Stimulated activated CD8-positive, alpha-beta memory T cell treated with anti-CD3 and anti-CD28 coated beads, Interleukin-15, amount 100 ng/mL, for 24 hours (primary cell): ENCODE results near the gene ZBTB44.

Source experiments
- DNase-seq: peaks from one replicate; pipeline ENCODE4 v3.0.0-alpha.2; 2020; ENCODE audit warnings: low read depth

ZBTB44 gene

GRCh38 chr11:130215531-130216220 is 99.0 kb downstream of the ZBTB44 start:
- no peak for DNase-seq

- no peak for DNase-seq
Measured at GRCh38 chr11:130214861-130215530, 99.7 kb downstream of the ZBTB44 start.

GRCh38 chr11:130213979-130214281 is 100.8 kb downstream of the ZBTB44 start:
- DNase-seq, result no peak

GRCh38 chr11:130213143-130213978 is 101.4 kb downstream of the ZBTB44 start:
- peak; percentile 65 for DNase-seq

- DNase-seq, result no peak
Measured at GRCh38 chr11:130212431-130212961, 102.2 kb downstream of the ZBTB44 start.

GRCh38 chr11:130211781-130212401 is 102.8 kb downstream of the ZBTB44 start:
- DNase-seq, result no peak

- no peak for DNase-seq
Measured at GRCh38 chr11:130211144-130211543, 103.6 kb downstream of the ZBTB44 start.

- DNase-seq, result no peak
Measured at GRCh38 chr11:130209954-130210854, 104.5 kb downstream of the ZBTB44 start.

GRCh38 chr11:130209128-130209932 is 105.4 kb downstream of the ZBTB44 start:
- no peak for DNase-seq

- no peak for DNase-seq
Measured at GRCh38 chr11:130208241-130209127, 106.2 kb downstream of the ZBTB44 start.

- DNase-seq, result no peak
Measured at GRCh38 chr11:130206141-130206540, 108.6 kb downstream of the ZBTB44 start.

- DNase-seq, result no peak
Measured at GRCh38 chr11:130204703-130205095, 110.0 kb downstream of the ZBTB44 start.

- DNase-seq, result no peak
Measured at GRCh38 chr11:130203766-130204702, 110.7 kb downstream of the ZBTB44 start.

GRCh38 chr11:130202818-130203689 is 111.7 kb downstream of the ZBTB44 start:
- DNase-seq, result no peak

GRCh38 chr11:130202009-130202817 is 112.5 kb downstream of the ZBTB44 start:
- DNase-seq, result no peak

- no peak for DNase-seq
Measured at GRCh38 chr11:130201026-130201425, 113.7 kb downstream of the ZBTB44 start.
